ENCODE results near the gene PPARD.
A peak's percentile ranks its signal among the peaks of the same experiment; 100 is the strongest.
"Not testable (repeated sequence)": the region's sequence is repeated elsewhere in the genome, so short reads cannot be mapped to it uniquely, and the experiment has no call there.

The PPARD gene

DNA sequence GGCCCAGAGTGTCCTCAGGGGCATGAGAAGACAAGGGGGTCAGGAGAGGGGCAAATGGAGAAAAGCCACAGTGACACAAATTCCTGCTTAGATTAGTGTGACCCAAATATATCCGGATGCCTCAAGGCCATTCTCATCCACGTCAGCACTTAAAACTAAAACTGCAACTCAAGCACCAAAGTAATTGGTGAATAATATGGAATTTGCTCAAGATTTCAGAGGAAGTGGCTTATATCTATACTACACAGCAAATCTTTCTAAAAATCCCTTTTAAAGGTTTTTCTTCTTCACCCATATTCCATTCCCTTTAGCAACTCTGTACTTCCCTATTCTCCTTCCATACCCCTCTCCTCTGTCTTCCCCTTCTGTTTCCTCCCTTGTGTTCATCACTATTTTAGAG is 29.6 kb upstream of the PPARD start:
- no peak for DNase-seq

DNA sequence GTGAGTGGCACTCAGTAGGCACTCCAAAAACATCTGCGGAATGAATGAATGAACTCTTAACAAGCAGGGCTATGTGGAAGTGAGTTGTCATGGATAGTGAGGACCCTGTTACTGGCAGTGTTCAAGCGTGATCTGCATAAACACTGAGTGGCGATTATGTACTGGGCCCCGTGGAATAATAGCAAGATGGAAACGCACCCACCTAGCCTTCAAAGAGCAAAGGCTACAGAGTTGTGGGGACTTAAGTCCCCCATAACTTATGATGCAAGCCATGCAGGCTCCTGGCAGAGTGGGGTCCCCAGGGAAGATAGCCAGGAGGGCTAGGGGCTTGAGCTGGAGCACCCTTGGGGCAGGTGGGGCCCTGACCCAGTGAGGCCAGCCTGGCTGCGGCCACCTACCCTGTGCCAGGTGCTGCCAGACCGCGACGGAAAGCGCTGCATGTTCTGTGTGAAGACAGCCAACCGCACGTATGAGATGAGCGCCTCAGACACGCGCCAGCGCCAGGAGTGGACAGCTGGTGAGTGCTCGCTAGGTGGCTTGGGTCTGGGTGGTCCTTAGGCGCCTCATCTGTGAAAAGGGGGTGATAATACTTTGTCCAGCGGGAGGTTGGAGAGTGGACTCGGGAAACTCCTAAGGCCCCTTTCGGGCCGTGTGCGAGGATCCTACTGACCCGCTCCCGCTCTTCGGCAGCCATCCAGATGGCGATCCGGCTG is 24.7 kb upstream of the PPARD start:
- DNase-seq: peak; percentile 94

DNA sequence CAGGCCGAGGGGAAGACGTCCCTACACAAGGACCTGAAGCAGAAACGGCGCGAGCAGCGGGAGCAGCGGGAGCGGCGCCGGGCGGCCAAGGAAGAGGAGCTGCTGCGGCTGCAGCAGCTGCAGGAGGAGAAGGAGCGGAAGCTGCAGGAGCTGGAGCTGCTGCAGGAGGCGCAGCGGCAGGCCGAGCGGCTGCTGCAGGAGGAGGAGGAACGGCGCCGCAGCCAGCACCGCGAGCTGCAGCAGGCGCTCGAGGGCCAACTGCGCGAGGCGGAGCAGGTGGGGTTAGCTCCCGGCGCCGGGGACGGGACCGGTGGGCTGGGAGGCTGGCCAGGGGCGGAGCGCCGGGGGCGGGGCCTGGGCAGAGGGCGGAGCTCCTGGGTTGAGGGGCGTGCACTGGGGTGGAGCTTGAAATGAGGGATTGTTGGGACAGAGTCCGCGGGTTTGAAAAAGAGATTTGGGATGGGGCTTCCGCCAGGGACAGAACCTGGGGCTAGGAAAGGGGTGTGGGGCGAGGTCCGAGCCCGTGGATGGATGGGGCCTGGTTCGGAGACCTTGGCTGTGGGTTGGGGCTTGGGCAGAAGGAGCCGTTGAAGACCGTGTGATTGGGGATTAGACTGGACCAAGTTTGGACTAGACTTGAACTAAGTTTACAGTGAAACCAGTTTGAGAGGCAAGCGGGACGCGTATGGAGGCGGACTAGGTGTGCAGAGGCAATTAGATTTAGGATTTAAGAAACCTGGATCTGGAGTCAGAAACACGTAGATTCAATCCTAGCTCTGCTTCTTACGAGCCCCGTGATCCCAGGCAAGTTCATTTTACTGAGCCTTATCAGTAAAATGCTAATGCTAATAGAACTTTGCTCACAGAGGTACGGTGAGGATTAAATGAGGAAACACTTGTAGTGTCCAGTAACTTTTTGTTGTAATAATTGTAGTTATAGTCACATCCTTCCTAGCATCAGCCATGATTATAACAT is 23.9 kb upstream of the PPARD start:
- DNase-seq: peak; percentile 95

GRCh38 chr6:35319346-35320030 is 22.9 kb upstream of the PPARD start:
- DNase-seq: no peak

DNA sequence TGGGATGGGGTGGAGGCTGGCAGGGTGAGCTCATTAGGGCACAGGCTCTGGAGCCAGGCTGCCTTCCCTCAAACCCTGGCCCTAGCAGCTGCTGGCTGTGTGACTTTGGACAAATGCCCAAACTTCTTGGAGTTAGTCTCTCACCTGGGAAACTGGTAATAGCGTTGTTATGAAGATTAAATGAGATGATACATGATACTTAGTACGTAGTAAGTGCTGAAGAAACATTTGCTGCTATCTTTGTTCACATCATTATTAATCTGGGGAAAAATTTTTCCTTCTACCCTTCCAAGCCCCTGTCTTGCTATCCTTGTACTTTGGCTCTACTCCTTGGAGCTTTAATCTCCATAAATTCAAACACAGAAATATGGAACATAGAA is 22.3 kb upstream of the PPARD start:
- no peak for DNase-seq

- no peak for DNase-seq
Measured at GRCh38 chr6:35321091-35321490, 21.3 kb upstream of the PPARD start.

GRCh38 chr6:35327349-35328027 is 14.9 kb upstream of the PPARD start:
- DNase-seq: peak; percentile 31

DNA sequence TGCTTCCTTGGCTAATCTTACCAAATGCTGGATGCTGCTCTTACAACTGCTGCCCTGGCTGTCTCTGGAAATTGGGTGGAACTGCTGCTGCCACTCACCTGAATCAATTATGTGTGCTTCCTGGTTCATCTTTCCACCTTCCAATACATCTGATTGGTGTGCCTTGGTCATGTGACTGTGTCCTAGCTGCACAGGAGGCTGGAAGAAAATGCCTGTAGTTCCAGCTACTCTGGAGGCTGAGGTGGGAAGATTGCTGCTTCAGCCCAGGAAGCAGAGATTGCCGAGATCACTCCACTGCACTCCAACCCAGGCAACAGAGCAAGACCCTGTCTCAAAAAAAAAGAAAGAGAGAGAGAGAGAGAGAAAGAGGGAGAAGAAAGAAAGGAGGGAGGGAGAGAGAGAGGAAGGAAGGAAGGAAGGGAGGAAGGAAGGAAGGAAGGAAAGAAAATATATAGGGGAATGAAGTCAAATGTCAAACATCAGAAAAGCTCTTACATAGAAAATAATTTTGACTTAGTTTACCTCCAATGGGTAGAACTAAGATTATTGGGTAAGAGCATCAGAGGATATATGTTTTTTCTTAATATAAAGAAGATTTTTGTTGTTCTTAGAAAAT is 14.1 kb upstream of the PPARD start:
- DNase-seq: no peak

- DNase-seq: not testable (repeated sequence)
Measured at GRCh38 chr6:35328965-35329364, 13.4 kb upstream of the PPARD start.

GRCh38 chr6:35330541-35331119 is 11.7 kb upstream of the PPARD start:
- no peak for DNase-seq

DNA sequence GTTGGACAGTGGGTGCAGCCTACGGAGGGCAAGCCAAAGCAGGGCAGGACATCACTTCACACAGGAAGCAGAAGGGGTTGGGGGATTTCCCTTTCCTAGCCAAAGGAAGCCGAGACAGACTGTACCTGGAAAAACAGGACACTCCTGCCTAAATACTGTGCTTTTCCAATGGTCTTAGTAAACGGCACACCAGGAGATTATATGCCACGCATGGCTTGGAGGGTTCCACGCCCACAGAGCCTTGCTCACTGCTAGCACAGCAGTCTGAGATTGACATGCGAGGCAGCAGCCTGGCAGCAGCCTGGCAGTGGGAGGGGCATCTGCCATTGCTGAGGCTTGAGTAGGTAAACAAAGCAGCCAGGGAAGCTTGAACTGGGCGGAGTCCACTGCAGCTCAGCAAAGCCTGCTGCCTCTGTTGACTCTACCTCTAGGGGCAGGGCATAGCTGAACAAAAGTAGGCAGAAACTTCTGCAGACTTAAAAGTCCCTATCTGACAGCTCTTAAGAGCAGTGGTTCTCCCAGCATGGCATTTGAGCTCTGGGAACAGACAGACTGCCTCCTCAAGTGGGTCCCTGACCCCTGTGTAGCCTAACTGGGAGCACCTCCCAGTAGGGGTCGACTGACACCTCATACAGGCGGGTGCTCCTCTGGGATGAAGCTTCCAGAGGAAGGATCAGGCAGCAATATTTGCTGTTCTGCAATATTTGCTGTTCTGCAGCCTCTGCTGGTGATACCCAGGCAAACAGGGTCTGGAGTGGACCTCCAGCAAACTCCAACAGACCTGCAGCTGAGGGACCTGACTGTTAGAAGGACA is 10.1 kb upstream of the PPARD start:
- not testable (repeated sequence) for DNase-seq

- no peak for DNase-seq
Measured at GRCh38 chr6:35341557-35341956, 801 bp upstream of the PPARD start.

- DNase-seq: peak; percentile 6
Measured at GRCh38 chr6:35343092-35343834, 905 bp downstream of the PPARD start.

DNA sequence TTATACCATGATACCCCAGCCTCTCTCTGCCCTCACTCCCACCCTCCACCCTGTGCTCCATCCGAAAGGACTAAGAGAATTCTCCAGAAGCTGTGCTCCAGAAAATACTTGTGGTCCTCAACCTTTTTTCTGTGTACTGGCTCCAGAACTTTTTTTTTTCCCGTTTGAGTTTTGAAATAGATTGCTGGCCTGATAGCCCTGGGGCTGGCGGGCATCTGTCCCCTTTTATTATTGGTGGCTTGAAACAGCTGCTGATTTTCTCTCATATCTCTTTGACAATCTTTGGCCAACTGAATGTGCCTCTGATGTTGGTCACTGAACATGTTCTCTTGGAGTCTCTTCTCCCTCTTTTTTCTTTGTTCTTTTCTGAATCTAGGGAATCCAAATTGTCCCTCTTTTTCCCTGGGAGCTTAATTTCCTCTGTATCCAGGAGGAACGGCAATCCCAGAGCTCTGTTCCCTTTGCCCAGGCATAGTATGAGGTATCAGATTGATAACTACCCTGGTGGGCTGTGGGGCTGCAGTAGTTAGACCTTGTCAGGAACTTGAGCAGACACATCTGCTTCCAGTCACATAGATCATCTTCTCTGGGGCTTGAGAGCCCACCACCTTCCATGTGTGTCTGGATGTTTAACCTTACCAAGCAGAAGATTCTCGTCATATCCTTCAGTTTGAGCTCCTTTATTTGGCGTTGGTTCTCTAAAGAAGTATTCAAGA is 1.6 kb downstream of the PPARD start:
- DNase-seq: no peak

DNA sequence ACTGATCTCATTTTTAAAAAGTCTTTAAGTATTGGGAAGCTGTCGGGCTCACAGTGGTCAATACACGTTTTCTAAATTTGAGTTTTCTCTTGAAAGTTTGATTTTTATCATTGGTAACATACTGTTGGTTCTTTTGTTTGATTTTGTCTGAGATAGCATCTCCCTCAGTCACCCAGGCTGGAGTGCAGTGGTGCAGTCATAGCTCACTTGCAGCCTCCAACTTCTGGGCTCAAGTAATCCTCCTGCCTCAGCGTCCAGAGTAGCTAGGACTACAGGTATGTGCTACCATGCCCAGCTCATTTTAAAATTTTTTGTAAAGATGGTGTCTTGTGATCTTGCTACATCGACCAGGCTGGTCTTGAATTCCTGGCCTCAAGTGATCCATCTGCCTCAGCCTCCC is 9.1 kb downstream of the PPARD start:
- no peak for DNase-seq

GRCh38 chr6:35352735-35353134 is 10.4 kb downstream of the PPARD start:
- no peak for DNase-seq

GRCh38 chr6:35354361-35355135 is 12.2 kb downstream of the PPARD start:
- no peak for DNase-seq

DNA sequence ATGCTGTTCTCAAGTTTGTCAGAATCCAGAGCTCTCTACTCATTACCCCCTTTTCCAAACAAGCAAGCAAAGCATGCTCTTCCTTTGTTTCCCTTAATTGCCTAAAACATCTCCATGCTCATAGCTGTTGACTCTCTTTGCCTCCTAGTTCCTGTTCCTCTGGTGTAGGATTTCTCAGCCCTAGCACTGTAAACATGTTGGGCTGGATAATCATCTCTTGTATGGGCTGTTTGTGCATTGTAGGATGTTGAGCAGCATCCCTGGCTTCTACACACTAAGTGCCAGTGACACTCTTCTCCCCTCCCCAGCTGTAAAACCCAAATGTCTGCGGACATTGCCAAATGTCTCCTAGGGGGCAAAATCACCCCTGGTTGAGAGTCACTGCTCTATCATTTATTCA is 14.0 kb downstream of the PPARD start:
- DNase-seq: no peak

DNA sequence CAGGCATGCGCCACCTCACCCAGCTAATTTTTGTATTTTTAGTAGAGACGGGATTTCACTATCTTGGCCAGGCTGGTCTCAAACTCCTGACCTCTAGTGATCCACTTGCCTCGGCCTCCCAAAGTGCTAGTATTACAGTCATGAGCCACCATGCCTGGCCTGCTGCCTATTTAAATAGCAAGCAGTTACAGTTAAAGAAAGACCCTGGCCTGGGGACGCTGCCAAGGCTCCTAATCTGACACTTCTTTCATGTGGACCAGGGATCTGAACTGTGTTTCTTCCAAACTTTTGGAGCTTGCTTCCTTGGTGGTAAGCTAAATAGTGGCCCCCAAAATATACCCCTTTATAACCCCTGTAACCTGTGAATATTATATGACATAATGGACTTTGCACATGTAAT is 15.3 kb downstream of the PPARD start:
- no peak for DNase-seq

Data from retina (tissue), 1 donor.